OCI-LY3 (cell line): ENCODE data around the gene FTO.

Experiments used
- H2AFZ ChIP-seq: fragments of 200-600, 300-600 bp; shearing (Covaris generic); 2 replicates; pipeline ENCODE4 v1.6.0; 2014; ENCODE audit warnings: antibody characterized with exemption, low read depth, low read length
- H3K27ac ChIP-seq: fragments of 200-600, 300-600 bp; sonication (generic); 2 replicates; pipeline ENCODE4 v1.5.1; 2014; ENCODE audit warnings: mild to moderate bottlenecking, low read length, moderate library complexity, mixed read lengths
- H3K27me3 ChIP-seq: fragments of 200-600, 300-600 bp; sonication (generic); 2 replicates; pipeline ENCODE4 v1.6.1; 2014; ENCODE audit warnings: low read depth, low read length, mixed read lengths
- H3K36me3 ChIP-seq: fragments of 200-600, 300-600 bp; sonication (generic); replicated peaks from 2 replicates; pipeline ENCODE3; 2014; ENCODE audit warnings: low read depth, low read length, mixed read lengths
- H3K4me1 ChIP-seq: fragments of 300-600, 200-600 bp; sonication (generic); 2 replicates; pipeline ENCODE4 v1.6.1; 2014; ENCODE audit warnings: low read length, mixed read lengths
- H3K4me2 ChIP-seq: fragments of 200-600, 300-600 bp; sonication (generic); 2 replicates; pipeline ENCODE4 v1.6.1; 2014; ENCODE audit warnings: low read length, mixed read lengths
- H3K4me3 ChIP-seq: fragments of 300-600, 200-600 bp; sonication (generic); 2 replicates; pipeline ENCODE4 v1.5.1; 2014; ENCODE audit warnings: antibody characterized with exemption, mild to moderate bottlenecking, low read length, moderate library complexity
- H3K79me2 ChIP-seq: fragments of 300-600, 200-600 bp; shearing (Covaris generic); 2 replicates; pipeline ENCODE4 v1.6.1; 2014; ENCODE audit warnings: mild to moderate bottlenecking, low read length, mixed read lengths
- H3K9ac ChIP-seq: fragments of 300-600, 200-600 bp; shearing (Covaris generic); 2 replicates; pipeline ENCODE4 v1.6.0; 2014; ENCODE audit warnings: mild to moderate bottlenecking, low read length, moderate library complexity
- H3K9me3 ChIP-seq: fragments of 200-600, 300-600 bp; shearing (Covaris generic); 2 replicates; pipeline ENCODE4 v1.6.1; 2014; ENCODE audit warnings: low read length, mixed read lengths; ENCODE audit not compliant: insufficient read depth
- H4K20me1 ChIP-seq: fragments of 200-600, 300-600 bp; sonication (generic); 2 replicates; pipeline ENCODE4 v1.6.1; 2016; ENCODE audit warnings: low read length, mixed read lengths; ENCODE audit not compliant: insufficient read depth
- EZH2phosphoT487 ChIP-seq: fragments of 200-600 bp; shearing (Covaris generic); IDR thresholded peaks from 2 replicates; pipeline ENCODE4 v1.6.1; 2018; ENCODE audit warnings: antibody characterized with exemption, mixed run types, low read depth
- TF ChIP-seq, protein P1 (sequence below): fragments of 200-600, 300-600 bp; sonication (generic); IDR thresholded peaks from 2 replicates; pipeline ENCODE4 v1.5.1; 2014; ENCODE audit warnings: antibody characterized with exemption, low read length, low read depth

Gene FTO

DNA sequence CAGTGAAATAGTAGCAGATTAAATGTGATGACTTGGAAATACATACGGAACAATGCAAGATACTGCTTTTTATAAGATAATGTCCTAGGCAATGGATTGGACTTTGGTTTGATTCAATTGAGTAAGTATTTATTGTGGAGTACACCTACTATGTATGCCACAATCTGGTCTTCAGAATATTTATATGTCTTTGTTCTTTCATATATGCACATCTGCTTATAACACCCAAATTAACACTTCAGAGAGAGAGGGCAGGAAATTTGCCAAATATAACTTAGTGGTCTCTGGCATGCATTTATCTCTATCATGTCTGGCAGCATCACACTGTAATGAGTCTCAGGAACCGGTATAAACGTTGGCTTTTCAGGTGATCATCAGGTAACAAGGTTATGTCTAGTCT is 17.2 kb upstream of the FTO start:
- no peaks in the 10 kb centered on the region for H4K20me1 ChIP-seq
- H2AFZ ChIP-seq: no peak overlapping the region
- H3K27me3 ChIP-seq: no peaks in the 10 kb centered on the region
- no peaks in the 10 kb centered on the region for H3K4me1 ChIP-seq
- H3K9ac ChIP-seq: no peak overlapping the region
- H3K9me3 ChIP-seq: no peaks in the 10 kb centered on the region
- H3K4me2 ChIP-seq: no peak overlapping the region
- H3K27ac ChIP-seq: no peak overlapping the region
- no peak for TF ChIP-seq EZH2phosphoT487
- TF ChIP-seq, protein P1, sequence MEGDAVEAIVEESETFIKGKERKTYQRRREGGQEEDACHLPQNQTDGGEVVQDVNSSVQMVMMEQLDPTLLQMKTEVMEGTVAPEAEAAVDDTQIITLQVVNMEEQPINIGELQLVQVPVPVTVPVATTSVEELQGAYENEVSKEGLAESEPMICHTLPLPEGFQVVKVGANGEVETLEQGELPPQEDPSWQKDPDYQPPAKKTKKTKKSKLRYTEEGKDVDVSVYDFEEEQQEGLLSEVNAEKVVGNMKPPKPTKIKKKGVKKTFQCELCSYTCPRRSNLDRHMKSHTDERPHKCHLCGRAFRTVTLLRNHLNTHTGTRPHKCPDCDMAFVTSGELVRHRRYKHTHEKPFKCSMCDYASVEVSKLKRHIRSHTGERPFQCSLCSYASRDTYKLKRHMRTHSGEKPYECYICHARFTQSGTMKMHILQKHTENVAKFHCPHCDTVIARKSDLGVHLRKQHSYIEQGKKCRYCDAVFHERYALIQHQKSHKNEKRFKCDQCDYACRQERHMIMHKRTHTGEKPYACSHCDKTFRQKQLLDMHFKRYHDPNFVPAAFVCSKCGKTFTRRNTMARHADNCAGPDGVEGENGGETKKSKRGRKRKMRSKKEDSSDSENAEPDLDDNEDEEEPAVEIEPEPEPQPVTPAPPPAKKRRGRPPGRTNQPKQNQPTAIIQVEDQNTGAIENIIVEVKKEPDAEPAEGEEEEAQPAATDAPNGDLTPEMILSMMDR: no peak
- no peaks in the 10 kb centered on the region for H3K36me3 ChIP-seq
- H3K4me3 ChIP-seq: no peak overlapping the region
- no peaks in the 10 kb centered on the region for H3K79me2 ChIP-seq

DNA sequence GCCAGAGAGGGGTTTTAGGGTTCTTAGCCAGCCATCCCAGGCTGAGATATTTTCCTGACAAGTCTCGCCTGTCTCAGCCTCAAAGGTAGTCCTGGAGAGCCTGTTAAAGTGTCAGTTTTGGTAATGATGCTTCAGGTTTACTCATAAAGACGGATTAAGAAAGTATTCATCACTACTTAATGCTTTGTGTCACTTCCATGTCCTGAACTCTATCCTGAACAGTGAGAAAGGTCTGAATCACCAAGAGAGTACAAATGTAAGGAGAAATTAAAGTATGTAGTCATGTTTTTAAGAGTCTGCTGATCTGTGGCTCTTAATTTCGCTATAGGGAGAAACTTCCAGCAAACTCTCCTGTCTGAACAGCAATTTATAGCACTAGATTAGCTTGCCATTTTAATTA is 14.3 kb upstream of the FTO start:
- Histone ChIP-seq H2AFZ (no peak overlapping the region), H3K9me3 (no peaks in the 10 kb centered on the region), H3K4me3 (no peak overlapping the region), H3K79me2 (no peaks in the 10 kb centered on the region), H3K27ac (no peak overlapping the region), H3K4me1 (no peaks in the 10 kb centered on the region), H4K20me1 (no peaks in the 10 kb centered on the region), H3K36me3 (peaks cover 4% of the 10 kb centered on the region), H3K9ac (no peak overlapping the region), H3K27me3 (no peaks in the 10 kb centered on the region), H3K4me2 (no peak overlapping the region)
- TF ChIP-seq, protein P1: no peak

DNA sequence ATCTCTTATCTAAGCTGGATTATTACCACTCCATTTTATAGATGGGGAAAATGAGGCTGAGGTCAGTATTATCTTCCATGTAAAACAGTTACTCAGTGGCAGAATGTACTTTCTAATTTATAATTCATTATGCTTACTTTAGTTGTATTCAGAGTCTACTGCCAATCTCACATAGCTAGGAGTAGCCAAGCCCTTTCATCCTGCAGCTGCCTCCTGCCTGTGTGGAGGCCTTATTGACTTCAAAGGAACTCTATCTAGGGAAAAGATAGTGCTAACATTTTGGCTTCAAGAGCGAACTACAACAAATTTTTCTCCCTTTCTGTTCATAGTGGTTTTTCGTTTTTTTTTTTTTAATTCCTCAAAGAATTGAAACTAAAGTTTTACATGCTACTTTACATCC is 13.2 kb upstream of the FTO start:
- Histone ChIP-seq H3K9me3 (no peaks in the 10 kb centered on the region), H3K9ac (no peak overlapping the region), H3K4me3 (no peak overlapping the region), H4K20me1 (no peaks in the 10 kb centered on the region), H3K4me1 (no peaks in the 10 kb centered on the region), H3K4me2 (no peak overlapping the region), H3K79me2 (no peaks in the 10 kb centered on the region), H3K27me3 (no peaks in the 10 kb centered on the region), H2AFZ (no peak overlapping the region), H3K36me3 (peaks cover 14% of the 10 kb centered on the region), H3K27ac (no peak overlapping the region)
- TF ChIP-seq EZH2phosphoT487: no peak
- TF ChIP-seq, protein P1: no peak

DNA sequence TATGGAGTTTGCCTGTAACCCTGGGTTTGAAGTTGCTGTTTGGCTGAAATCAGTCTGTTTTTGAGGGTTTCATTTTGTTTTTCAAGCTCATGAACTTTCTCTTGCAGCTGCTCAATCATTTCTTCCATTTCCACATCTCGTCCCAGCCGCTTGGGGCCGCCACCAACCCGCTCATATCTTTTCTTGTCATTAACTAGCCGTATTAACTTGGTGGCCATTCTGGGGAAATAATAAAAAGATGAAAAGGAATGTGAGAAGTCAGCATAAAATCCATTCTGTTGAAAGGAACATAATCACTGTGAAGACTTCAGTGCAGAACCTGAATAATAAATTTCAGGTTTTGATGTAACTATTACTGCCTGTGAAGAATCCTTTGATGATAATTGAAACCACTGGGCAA is 11.8 kb upstream of the FTO start:
- peaks cover 20% of the 10 kb centered on the region for H3K36me3 ChIP-seq
- H3K27ac ChIP-seq: no peak overlapping the region
- no peaks in the 10 kb centered on the region for H3K27me3 ChIP-seq
- H4K20me1 ChIP-seq: no peaks in the 10 kb centered on the region
- H3K9me3 ChIP-seq: no peaks in the 10 kb centered on the region
- no peak overlapping the region for H2AFZ ChIP-seq
- H3K4me2 ChIP-seq: no peak overlapping the region
- H3K4me3 ChIP-seq: no peak overlapping the region
- H3K4me1 ChIP-seq: no peaks in the 10 kb centered on the region
- H3K9ac ChIP-seq: no peak overlapping the region
- no peak for TF ChIP-seq EZH2phosphoT487
- TF ChIP-seq, protein P1: no peak
- no peaks in the 10 kb centered on the region for H3K79me2 ChIP-seq
